WERI-Rb-1 (cell line): ENCODE results near the gene IL18R1.

Experiments
- DNase-seq: peaks from one replicate; pipeline ENCODE4 v3.0.0-alpha.2; 2020
- H3K27ac ChIP-seq: fragments of 250-450 bp; sonication (Bioruptor Pico); 2 replicates; pipeline ENCODE4 v1.5.1; 2020; ENCODE audit warnings: mild to moderate bottlenecking, moderate library complexity
- H3K27me3 ChIP-seq: fragments of 250-450 bp; sonication (Bioruptor Pico); 2 replicates; pipeline ENCODE4 v1.5.1; 2021; ENCODE audit warnings: mild to moderate bottlenecking, low read depth, moderate library complexity; ENCODE audit not compliant: insufficient read depth, severe bottlenecking
- H3K36me3 ChIP-seq: fragments of 250-450 bp; sonication (Bioruptor Pico); 2 replicates; pipeline ENCODE4 v1.5.1; 2020; ENCODE audit warnings: mild to moderate bottlenecking, moderate library complexity
- H3K4me3 ChIP-seq: 2 replicates; pipeline ENCODE4 v1.5.1; 2011; ENCODE audit warnings: low read depth, mild to moderate bottlenecking, control low read depth, low read length
- H3K9me3 ChIP-seq: fragments of 250-450 bp; sonication (Bioruptor Pico); 2 replicates; pipeline ENCODE4 v1.5.1; 2021; ENCODE audit warnings: mild to moderate bottlenecking, moderate library complexity; ENCODE audit not compliant: severe bottlenecking
- TF ChIP-seq, protein P1 (sequence below): IDR thresholded peaks from 2 replicates; pipeline ENCODE4 v1.5.1; 2011; ENCODE audit warnings: low read depth, mild to moderate bottlenecking, control low read depth, inconsistent platforms, low read length

The IL18R1 gene

DNA sequence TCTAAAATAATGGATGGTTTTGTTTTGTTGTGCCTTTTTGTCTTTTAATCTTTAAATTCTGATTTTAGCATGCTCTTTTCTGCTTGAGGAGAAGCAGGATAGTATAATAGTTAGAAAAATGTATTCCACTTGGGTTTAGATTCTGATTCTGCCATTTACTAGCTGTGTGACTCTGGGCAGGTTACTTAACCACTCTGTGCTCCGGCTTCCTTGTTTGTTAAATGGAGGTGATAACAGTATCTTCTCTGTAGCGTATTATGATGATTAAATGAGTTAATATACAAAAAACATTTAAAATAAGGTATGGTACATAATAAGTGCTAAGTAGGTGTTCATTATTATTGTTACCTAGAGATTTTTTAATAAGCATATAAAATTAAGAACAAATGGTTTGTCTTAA lies 40.4 kb downstream of the IL18R1 start:
- Histone ChIP-seq H3K27me3 (peaks cover 78% of the 10 kb centered on the region), H3K27ac (no peak overlapping the region), H3K4me3 (no peak overlapping the region), H3K9me3 (no peaks in the 10 kb centered on the region), H3K36me3 (no peaks in the 10 kb centered on the region)
- TF ChIP-seq, protein P1, sequence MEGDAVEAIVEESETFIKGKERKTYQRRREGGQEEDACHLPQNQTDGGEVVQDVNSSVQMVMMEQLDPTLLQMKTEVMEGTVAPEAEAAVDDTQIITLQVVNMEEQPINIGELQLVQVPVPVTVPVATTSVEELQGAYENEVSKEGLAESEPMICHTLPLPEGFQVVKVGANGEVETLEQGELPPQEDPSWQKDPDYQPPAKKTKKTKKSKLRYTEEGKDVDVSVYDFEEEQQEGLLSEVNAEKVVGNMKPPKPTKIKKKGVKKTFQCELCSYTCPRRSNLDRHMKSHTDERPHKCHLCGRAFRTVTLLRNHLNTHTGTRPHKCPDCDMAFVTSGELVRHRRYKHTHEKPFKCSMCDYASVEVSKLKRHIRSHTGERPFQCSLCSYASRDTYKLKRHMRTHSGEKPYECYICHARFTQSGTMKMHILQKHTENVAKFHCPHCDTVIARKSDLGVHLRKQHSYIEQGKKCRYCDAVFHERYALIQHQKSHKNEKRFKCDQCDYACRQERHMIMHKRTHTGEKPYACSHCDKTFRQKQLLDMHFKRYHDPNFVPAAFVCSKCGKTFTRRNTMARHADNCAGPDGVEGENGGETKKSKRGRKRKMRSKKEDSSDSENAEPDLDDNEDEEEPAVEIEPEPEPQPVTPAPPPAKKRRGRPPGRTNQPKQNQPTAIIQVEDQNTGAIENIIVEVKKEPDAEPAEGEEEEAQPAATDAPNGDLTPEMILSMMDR = no peak
- DNase-seq = no peak

DNA sequence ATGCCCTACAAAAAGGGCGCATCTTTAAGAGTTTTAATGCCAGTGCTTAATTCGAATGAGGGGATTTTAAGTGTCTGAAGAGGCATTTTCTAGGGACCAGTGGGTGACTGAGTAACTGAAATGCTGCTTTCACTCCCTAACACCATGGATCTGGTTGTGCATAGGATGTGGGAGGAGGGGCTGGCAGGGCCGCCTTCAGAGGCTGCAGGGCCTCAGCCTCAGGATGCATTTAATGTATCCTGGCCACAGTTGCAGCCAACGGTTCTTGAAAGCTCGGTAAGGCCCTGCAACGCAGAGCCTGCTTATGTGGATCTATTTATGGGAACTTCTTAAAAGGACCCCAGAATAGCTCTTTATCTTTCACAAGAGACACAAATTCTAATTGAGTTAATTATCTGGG lies 41.6 kb downstream of the IL18R1 start:
- TF ChIP-seq, protein P1 = no peak
- Histone ChIP-seq H3K27ac (no peak overlapping the region), H3K9me3 (no peaks in the 10 kb centered on the region), H3K27me3 (peaks cover 81% of the 10 kb centered on the region), H3K36me3 (no peaks in the 10 kb centered on the region), H3K4me3 (no peak overlapping the region)
- DNase-seq = no peak

- H3K27ac ChIP-seq = no peak overlapping the region
- peaks cover 73% of the 10 kb centered on the region for H3K27me3 ChIP-seq
- H3K36me3 ChIP-seq = no peaks in the 10 kb centered on the region
- H3K9me3 ChIP-seq = no peaks in the 10 kb centered on the region
- DNase-seq = no peak
- H3K4me3 ChIP-seq = no peak overlapping the region
- TF ChIP-seq, protein P1 = no peak
Measured at GRCh38 chr2:102399499-102400141, 44.0 kb downstream of the IL18R1 start.

- Histone ChIP-seq H3K4me3 (no peak overlapping the region), H3K36me3 (no peaks in the 10 kb centered on the region), H3K9me3 (no peaks in the 10 kb centered on the region), H3K27ac (no peak overlapping the region), H3K27me3 (peaks cover 60% of the 10 kb centered on the region)
- TF ChIP-seq, protein P1 = no peak
- DNase-seq = no peak
Measured at GRCh38 chr2:102401456-102401855, 45.9 kb downstream of the IL18R1 start.

DNA sequence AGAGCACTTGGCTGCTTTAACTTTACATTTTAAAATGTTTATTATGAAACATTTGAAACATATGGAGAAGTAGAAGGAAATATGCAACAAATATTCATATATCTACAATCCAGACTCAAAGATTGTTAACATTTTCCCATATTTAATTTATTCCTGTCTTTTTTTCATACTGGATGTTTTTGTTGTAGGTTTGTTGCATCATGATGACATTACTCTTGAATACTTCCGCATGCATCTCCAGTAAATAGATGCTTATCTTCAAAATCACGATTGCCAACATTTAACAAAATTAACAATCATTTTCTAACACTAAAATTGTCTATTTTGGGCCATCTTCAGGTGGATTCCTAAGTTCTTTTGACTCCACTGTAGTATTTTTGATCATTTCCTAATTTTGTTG lies 46.3 kb downstream of the IL18R1 start:
- TF ChIP-seq, protein P1 = no peak
- Histone ChIP-seq H3K27ac (no peak overlapping the region), H3K4me3 (no peak overlapping the region), H3K36me3 (no peaks in the 10 kb centered on the region), H3K9me3 (no peaks in the 10 kb centered on the region), H3K27me3 (peaks cover 57% of the 10 kb centered on the region)
- no peak for DNase-seq

GRCh38 chr2:102410952-102411351 lies 55.4 kb downstream of the IL18R1 start:
- Histone ChIP-seq H3K27ac (no peak overlapping the region), H3K36me3 (no peaks in the 10 kb centered on the region), H3K4me3 (no peak overlapping the region), H3K9me3 (no peaks in the 10 kb centered on the region), H3K27me3 (peaks cover 39% of the 10 kb centered on the region)
- DNase-seq = no peak
- TF ChIP-seq, protein P1 = no peak
